ENCODE data around the gene CDCP2. TPM values are rescaled to one million over a fixed set of nuclear protein-coding genes. Genes with fewer than 3 reads are reported as not detected.

Gene CDCP2
- total RNA-seq, 5 donors from 2014 or later (not counting 1 experiment from before 2014, with no cell fraction given), result 0.25 to 0.35 (median 0.35) TPM; not detected in 2

GRCh38 chr1:54176621-54177327 lies 24.0 kb upstream of the CDCP2 start:
- H3K27me3 Mint-ChIP-seq, result no peaks in the 10 kb centered on the region

DNA sequence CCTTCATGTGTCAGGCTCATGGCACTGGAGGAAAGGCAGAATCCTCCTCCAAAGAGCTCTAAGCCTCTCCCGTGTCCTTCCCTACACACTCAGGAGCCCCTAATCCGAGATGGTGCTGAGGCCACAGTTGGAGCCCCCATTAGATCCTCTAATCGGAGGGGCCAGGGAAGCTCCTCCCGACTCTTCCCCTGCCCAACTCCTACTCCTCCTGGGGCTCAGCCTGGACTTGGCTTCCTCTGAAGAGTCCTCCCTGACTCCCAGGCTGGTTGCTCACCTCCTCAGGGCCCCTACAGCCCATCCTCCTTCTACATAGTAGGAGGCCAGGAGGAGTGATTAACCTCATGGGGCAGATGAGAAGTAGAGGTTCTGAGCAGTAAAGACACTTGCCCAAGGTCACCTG lies 21.3 kb upstream of the CDCP2 start:
- H3K36me3 ChIP-seq (ENCODE audit: control insufficient read depth in 2 of 2, extremely low read depth in 1 of 2, insufficient read depth in 1 of 2, low read length in 1 of 2), result peaks cover 3 to 12% of the 10 kb centered on the region in 2 donors
- H3K4me1 Mint-ChIP-seq, result peaks cover 6 to 11% (median 9%) of the 10 kb centered on the region in 3 donors
- no CpG with 5 or more reads among the region's 4 CpGs for WGBS (ENCODE audit: insufficient coverage)
- no peak overlapping the region for H3K4me3 ChIP-seq (ENCODE audit: control insufficient read depth in 1 of 2, extremely low read depth in 1 of 2, low read length in 1 of 2)
- POLR2A ChIA-PET, result no interaction called here
- no peak overlapping the region for H3K4me3 Mint-ChIP-seq
- peaks cover 10% of the 10 kb centered on the region for H3K36me3 Mint-ChIP-seq
- DNase-seq (no peak), ATAC-seq (replicated peaks in 1 of 4) (no peak)
- H3K9me3 Mint-ChIP-seq, result no peaks in the 10 kb centered on the region
- H3K27me3 ChIP-seq (replicated peaks in 1 of 2; ENCODE audit: control insufficient read depth in 2 of 2, extremely low read depth in 1 of 2, insufficient read depth in 2 of 2, low read length in 1 of 2), result no peaks in the 10 kb centered on the region
- H3K27me3 Mint-ChIP-seq, result no peaks in the 10 kb centered on the region
- H3K27ac Mint-ChIP-seq, result no peak overlapping the region
- no peak overlapping the region for H3K27ac ChIP-seq (ENCODE audit: low read length)
- no peaks in the 10 kb centered on the region for H3K9me3 ChIP-seq
- peaks cover 0 to 4% of the 10 kb centered on the region in 2 experiments for H3K4me1 ChIP-seq (ENCODE audit: control insufficient read depth in 1 of 2, extremely low read depth in 1 of 2, insufficient read depth in 2 of 2, low read length in 2 of 2)
- CTCF ChIA-PET, result no interaction called here

More at GRCh38 chr1:54176621-54177327, 24.0 kb upstream of the CDCP2 start:
- 93% methylated on average over 4 of the region's 6 CpGs for WGBS (ENCODE audit: insufficient coverage)
- ATAC-seq (replicated peaks in 1 of 4) (no peak), DNase-seq (no peak)
- Histone ChIP-seq H3K27me3 (replicated peaks in 1 of 2; ENCODE audit: control insufficient read depth in 2 of 2, extremely low read depth in 1 of 2, insufficient read depth in 2 of 2, low read length in 1 of 2) (no peaks in the 10 kb centered on the region), H3K36me3 (ENCODE audit: control insufficient read depth in 2 of 2, extremely low read depth in 1 of 2, insufficient read depth in 1 of 2, low read length in 1 of 2) (peaks cover 7 to 15% of the 10 kb centered on the region in 2 donors), H3K4me1 (ENCODE audit: control insufficient read depth in 1 of 2, extremely low read depth in 1 of 2, insufficient read depth in 2 of 2, low read length in 2 of 2) (no peaks in the 10 kb centered on the region), H3K27ac (ENCODE audit: low read length) (no peak overlapping the region), H3K9me3 (no peaks in the 10 kb centered on the region), H3K4me3 (ENCODE audit: control insufficient read depth in 1 of 2, extremely low read depth in 1 of 2, low read length in 1 of 2) (no peak overlapping the region)
- ChIA-PET CTCF (no interaction called here), POLR2A (no interaction called here)
- H3K4me1 Mint-ChIP-seq, result peaks cover 0 to 2% (median 0%) of the 10 kb centered on the region in 3 donors
- H3K27ac Mint-ChIP-seq, result no peak overlapping the region
- H3K36me3 Mint-ChIP-seq, result peaks cover 15% of the 10 kb centered on the region
- H3K9me3 Mint-ChIP-seq, result no peaks in the 10 kb centered on the region
- H3K4me3 Mint-ChIP-seq, result no peak overlapping the region

GRCh38 chr1:54173681-54174080 lies 20.9 kb upstream of the CDCP2 start:
- Mint-ChIP-seq H3K27ac (no peak overlapping the region), H3K4me3 (no peak overlapping the region), H3K4me1 (peaks cover 6 to 11% (median 9%) of the 10 kb centered on the region in 3 donors), H3K36me3 (peaks cover 9% of the 10 kb centered on the region), H3K27me3 (no peaks in the 10 kb centered on the region), H3K9me3 (no peaks in the 10 kb centered on the region)
- POLR2A ChIA-PET, result no interaction called here
- 84% methylated on average over 2 of the region's 9 CpGs for WGBS (ENCODE audit: insufficient coverage)
- H3K27ac ChIP-seq (ENCODE audit: low read length), result no peak overlapping the region
- CTCF ChIA-PET, result no interaction called here
- no peaks in the 10 kb centered on the region for H3K27me3 ChIP-seq (replicated peaks in 1 of 2; ENCODE audit: control insufficient read depth in 2 of 2, extremely low read depth in 1 of 2, insufficient read depth in 2 of 2, low read length in 1 of 2)
- H3K4me3 ChIP-seq (ENCODE audit: control insufficient read depth in 1 of 2, extremely low read depth in 1 of 2, low read length in 1 of 2), result no peak overlapping the region
- peaks cover 3 to 8% of the 10 kb centered on the region in 2 donors for H3K36me3 ChIP-seq (ENCODE audit: control insufficient read depth in 2 of 2, extremely low read depth in 1 of 2, insufficient read depth in 1 of 2, low read length in 1 of 2)
- ATAC-seq (replicated peaks in 1 of 4) (no peak), DNase-seq (no peak)
- H3K9me3 ChIP-seq, result no peaks in the 10 kb centered on the region
- H3K4me1 ChIP-seq (ENCODE audit: control insufficient read depth in 1 of 2, extremely low read depth in 1 of 2, insufficient read depth in 2 of 2, low read length in 2 of 2), result peaks cover 0 to 4% of the 10 kb centered on the region in 2 experiments

- 97% methylated on average over 4 of the region's 10 CpGs for WGBS (ENCODE audit: insufficient coverage)
- ATAC-seq (replicated peaks in 1 of 4) (no peak), DNase-seq (no peak)
- POLR2A ChIA-PET, result no interaction called here
- H3K36me3 Mint-ChIP-seq, result peaks cover 7% of the 10 kb centered on the region
- peak overlapping the region in 1 of 2 donors; percentile 47 for H3K27ac Mint-ChIP-seq
- Histone ChIP-seq H3K36me3 (ENCODE audit: control insufficient read depth in 2 of 2, extremely low read depth in 1 of 2, insufficient read depth in 1 of 2, low read length in 1 of 2) (peaks cover 0 to 4% of the 10 kb centered on the region in 2 donors), H3K4me1 (ENCODE audit: control insufficient read depth in 1 of 2, extremely low read depth in 1 of 2, insufficient read depth in 2 of 2, low read length in 2 of 2) (peaks cover 0 to 4% of the 10 kb centered on the region in 2 experiments), H3K27me3 (replicated peaks in 1 of 2; ENCODE audit: control insufficient read depth in 2 of 2, extremely low read depth in 1 of 2, insufficient read depth in 2 of 2, low read length in 1 of 2) (no peaks in the 10 kb centered on the region), H3K9me3 (no peaks in the 10 kb centered on the region), H3K27ac (ENCODE audit: low read length) (no peak overlapping the region), H3K4me3 (ENCODE audit: control insufficient read depth in 1 of 2, extremely low read depth in 1 of 2, low read length in 1 of 2) (no peak overlapping the region)
- H3K4me1 Mint-ChIP-seq, result peaks cover 6 to 11% (median 9%) of the 10 kb centered on the region in 3 donors
- H3K4me3 Mint-ChIP-seq, result no peak overlapping the region
- H3K27me3 Mint-ChIP-seq, result no peaks in the 10 kb centered on the region
- CTCF ChIA-PET, result no interaction called here
- no peaks in the 10 kb centered on the region for H3K9me3 Mint-ChIP-seq
Measured at GRCh38 chr1:54172614-54173599, 20.1 kb upstream of the CDCP2 start.

- Histone ChIP-seq H3K27me3 (replicated peaks in 1 of 2; ENCODE audit: control insufficient read depth in 2 of 2, extremely low read depth in 1 of 2, insufficient read depth in 2 of 2, low read length in 1 of 2) (no peaks in the 10 kb centered on the region), H3K27ac (ENCODE audit: low read length) (no peak overlapping the region), H3K4me1 (ENCODE audit: control insufficient read depth in 1 of 2, extremely low read depth in 1 of 2, insufficient read depth in 2 of 2, low read length in 2 of 2) (peaks cover 0 to 4% of the 10 kb centered on the region in 2 experiments), H3K36me3 (ENCODE audit: control insufficient read depth in 2 of 2, extremely low read depth in 1 of 2, insufficient read depth in 1 of 2, low read length in 1 of 2) (peaks cover 0 to 4% of the 10 kb centered on the region in 2 donors), H3K9me3 (no peaks in the 10 kb centered on the region), H3K4me3 (ENCODE audit: control insufficient read depth in 1 of 2, extremely low read depth in 1 of 2, low read length in 1 of 2) (no peak overlapping the region)
- Mint-ChIP-seq H3K4me3 (no peak overlapping the region), H3K27me3 (no peaks in the 10 kb centered on the region), H3K36me3 (peaks cover 7% of the 10 kb centered on the region), H3K27ac (no peak overlapping the region), H3K9me3 (no peaks in the 10 kb centered on the region), H3K4me1 (peaks cover 6 to 11% (median 9%) of the 10 kb centered on the region in 3 donors)
- ATAC-seq (replicated peaks in 1 of 4) (no peak), DNase-seq (no peak)
- 98% methylated on average over 4 of the region's 8 CpGs for WGBS (ENCODE audit: insufficient coverage)
- CTCF ChIA-PET, result no interaction called here
- POLR2A ChIA-PET, result interaction anchor here in 1 of 2 donors (0.7 kb wide), 1 partner anchor 47 kb away, joined by 10 read pairs; no protein-coding TSS in a partner anchor
Measured at GRCh38 chr1:54171606-54172005, 18.8 kb upstream of the CDCP2 start.

GRCh38 chr1:54171016-54171415 lies 18.2 kb upstream of the CDCP2 start:
- DNase-seq (no peak), ATAC-seq (replicated peaks in 1 of 4) (peak in 1 of 4 experiments; percentile 47)
- peaks cover 0 to 4% of the 10 kb centered on the region in 2 experiments for H3K4me1 ChIP-seq (ENCODE audit: control insufficient read depth in 1 of 2, extremely low read depth in 1 of 2, insufficient read depth in 2 of 2, low read length in 2 of 2)
- 78% methylated on average over 7 of the region's 8 CpGs for WGBS (ENCODE audit: insufficient coverage)
- CTCF ChIA-PET, result no interaction called here
- Mint-ChIP-seq H3K27ac (peak overlapping the region in 1 of 2 donors; percentile 52), H3K9me3 (no peaks in the 10 kb centered on the region), H3K36me3 (peaks cover 7% of the 10 kb centered on the region), H3K4me3 (no peak overlapping the region), H3K27me3 (no peaks in the 10 kb centered on the region), H3K4me1 (peaks cover 6 to 11% (median 9%) of the 10 kb centered on the region in 3 donors)
- no peak overlapping the region for H3K27ac ChIP-seq (ENCODE audit: low read length)
- H3K4me3 ChIP-seq (ENCODE audit: control insufficient read depth in 1 of 2, extremely low read depth in 1 of 2, low read length in 1 of 2), result no peak overlapping the region
- POLR2A ChIA-PET, result no interaction called here
- no peaks in the 10 kb centered on the region for H3K27me3 ChIP-seq (replicated peaks in 1 of 2; ENCODE audit: control insufficient read depth in 2 of 2, extremely low read depth in 1 of 2, insufficient read depth in 2 of 2, low read length in 1 of 2)
- H3K9me3 ChIP-seq, result no peaks in the 10 kb centered on the region
- peaks cover 0 to 4% of the 10 kb centered on the region in 2 donors for H3K36me3 ChIP-seq (ENCODE audit: control insufficient read depth in 2 of 2, extremely low read depth in 1 of 2, insufficient read depth in 1 of 2, low read length in 1 of 2)
